HEK293 (cell line): Measurements from ENCODE around the gene RHBDF2.

Source experiments
- KLF8 ChIP-seq: fragments of 450-650 bp; formaldehyde crosslinking; IDR thresholded peaks from 2 replicates; pipeline ENCODE4 v1.5.1; 2016; ENCODE audit warnings: missing biosample characterization, missing genetic modification characterization
- YY1 ChIP-seq: fragments of 450-650 bp; formaldehyde crosslinking; IDR thresholded peaks from 2 replicates; pipeline ENCODE4 v1.5.1; 2018; ENCODE audit warnings: missing biosample characterization, missing genetic modification characterization
- ZNF274 ChIP-seq, 2 experiments: fragments of 200-500 bp in 1 of 2; fragments of 450-650 bp in 1 of 2; sonication (Bioruptor generic) in 1 of 2; formaldehyde crosslinking in 1 of 2; IDR thresholded peaks; 2 replicates each; pipeline versions ENCODE4 v1.5.1 to v1.6.1; 2014 to 2016; ENCODE audit warnings: borderline replicate concordance in 1 of 2, inconsistent platforms in 1 of 2, low read length in 1 of 2, missing biosample characterization in 1 of 2, missing genetic modification characterization in 1 of 2

- no peak for TF ChIP-seq KLF8 (tag by site-specific recombination)
- TF ChIP-seq YY1 (tag by site-specific recombination): no peak
- TF ChIP-seq ZNF274 (IDR thresholded peaks at IDR 0.05; ENCODE audit: low read length): no peak
- TF ChIP-seq ZNF274 (tag by site-specific recombination; IDR thresholded peaks at IDR 0.05; ENCODE audit: borderline replicate concordance): no peak
Measured at GRCh38 chr17:76487451-76488192, 13.6 kb downstream of the RHBDF2 start.
